AG09309 (cell line): ENCODE measurements around the gene CLEC4G.

Experiments used
- DNase-seq: peaks from one replicate; pipeline ENCODE4 v3.0.0-alpha.2; 2010; ENCODE audit warnings: low read depth
- H3K4me3 ChIP-seq: 2 replicates; pipeline ENCODE4 v1.5.1; 2011; ENCODE audit warnings: mild to moderate bottlenecking, low read depth, low read length, moderate library complexity; ENCODE audit not compliant: control insufficient read depth
- CTCF ChIP-seq: IDR thresholded peaks from 2 replicates; pipeline ENCODE4 v1.5.1; 2011; ENCODE audit warnings: mild to moderate bottlenecking, low read depth, low read length, inconsistent platforms; ENCODE audit not compliant: insufficient read depth, control insufficient read depth; ENCODE audit errors: missing control alignments

CLEC4G gene

GRCh38 chr19:7732045-7732444, at the start of gene CLEC4G:
CLEC4G (minus strand) TSS chr19:7732110; CDS start chr19:7732102, 8 bp downstream.
- no peak for TF ChIP-seq CTCF
- H3K4me3 ChIP-seq, result no peak within 1 kb of the TSS
- DNase-seq, result no peak

DNA sequence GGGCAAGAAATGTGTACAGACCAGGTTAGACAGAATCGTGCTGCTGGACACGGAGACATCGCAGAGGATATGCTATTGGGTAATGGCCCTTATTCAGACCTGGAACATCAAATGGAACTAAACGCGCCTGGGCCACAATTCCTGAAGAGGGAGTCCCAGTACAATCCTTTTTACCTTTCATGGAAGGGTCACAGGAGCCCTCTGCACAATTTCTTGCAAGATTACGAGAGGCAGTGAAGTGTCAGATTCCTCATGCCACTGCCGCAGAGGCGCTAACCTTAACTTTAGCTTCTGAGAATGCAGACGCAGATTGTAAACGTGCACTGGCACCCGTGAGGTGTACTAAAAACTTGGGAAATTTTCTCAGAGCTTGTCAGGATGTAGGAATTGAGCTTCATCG, 49.2 kb upstream of the CLEC4G start:
- no peak overlapping the region for H3K4me3 ChIP-seq
- no peak for DNase-seq
- TF ChIP-seq CTCF, result no peak

GRCh38 chr19:7779631-7780486, 47.9 kb upstream of the CLEC4G start:
- H3K4me3 ChIP-seq, result no peak overlapping the region
- DNase-seq, result no peak
- TF ChIP-seq CTCF, result no peak

- no peak for TF ChIP-seq CTCF
- no peak for DNase-seq
- H3K4me3 ChIP-seq, result no peak overlapping the region
Measured at GRCh38 chr19:7778081-7778480, 46.2 kb upstream of the CLEC4G start.

DNA sequence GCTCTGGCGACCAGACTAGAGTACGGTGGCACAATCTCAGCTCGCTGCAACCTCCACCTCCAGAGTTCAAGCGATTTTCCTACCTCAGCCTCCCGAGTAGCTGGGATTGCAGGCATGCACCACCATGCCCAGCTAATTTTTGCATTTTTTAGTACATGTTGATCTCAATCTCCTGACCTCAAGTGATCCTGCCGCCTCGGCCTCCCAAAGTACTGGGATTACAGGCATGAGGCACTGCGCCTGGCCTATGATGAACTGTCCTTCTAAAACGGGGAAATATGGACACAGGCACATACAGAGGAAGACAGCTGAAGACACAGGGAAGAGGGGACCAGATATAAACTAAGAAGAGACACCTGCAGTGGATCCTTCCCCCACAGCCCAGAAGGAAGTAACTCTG, 43.9 kb upstream of the CLEC4G start:
- no peak for TF ChIP-seq CTCF
- DNase-seq, result no peak
- no peak overlapping the region for H3K4me3 ChIP-seq

DNA sequence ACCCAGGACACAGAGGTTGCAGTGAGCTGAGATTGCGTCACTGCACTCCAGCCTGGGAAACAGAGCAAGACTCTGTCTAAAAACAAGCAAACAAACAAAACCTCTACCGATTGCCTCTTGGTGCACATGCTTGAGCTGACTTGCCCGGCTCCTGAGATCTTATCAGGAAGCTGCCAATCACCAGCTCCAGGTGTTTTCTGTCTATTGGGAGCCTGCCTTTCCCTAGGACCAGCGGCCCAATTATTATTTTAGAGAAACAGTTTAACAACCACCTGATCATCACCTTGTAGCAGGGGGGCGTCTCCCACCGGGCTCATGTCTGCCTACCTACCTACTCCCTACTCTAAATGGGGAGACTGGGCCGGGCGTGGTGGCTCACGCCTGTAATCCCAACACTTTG, 41.9 kb upstream of the CLEC4G start:
- DNase-seq, result no peak
- no peak overlapping the region for H3K4me3 ChIP-seq
- TF ChIP-seq CTCF, result no peak
